Measurements from ENCODE around the gene GSE1.

GRCh38 chr16:85642762-85643358 lies 29.7 kb downstream of the GSE1 start:
- no peak for TF ChIP-seq POLR2A (IDR thresholded peaks at IDR 0.05)
- TF ChIP-seq, protein P1, sequence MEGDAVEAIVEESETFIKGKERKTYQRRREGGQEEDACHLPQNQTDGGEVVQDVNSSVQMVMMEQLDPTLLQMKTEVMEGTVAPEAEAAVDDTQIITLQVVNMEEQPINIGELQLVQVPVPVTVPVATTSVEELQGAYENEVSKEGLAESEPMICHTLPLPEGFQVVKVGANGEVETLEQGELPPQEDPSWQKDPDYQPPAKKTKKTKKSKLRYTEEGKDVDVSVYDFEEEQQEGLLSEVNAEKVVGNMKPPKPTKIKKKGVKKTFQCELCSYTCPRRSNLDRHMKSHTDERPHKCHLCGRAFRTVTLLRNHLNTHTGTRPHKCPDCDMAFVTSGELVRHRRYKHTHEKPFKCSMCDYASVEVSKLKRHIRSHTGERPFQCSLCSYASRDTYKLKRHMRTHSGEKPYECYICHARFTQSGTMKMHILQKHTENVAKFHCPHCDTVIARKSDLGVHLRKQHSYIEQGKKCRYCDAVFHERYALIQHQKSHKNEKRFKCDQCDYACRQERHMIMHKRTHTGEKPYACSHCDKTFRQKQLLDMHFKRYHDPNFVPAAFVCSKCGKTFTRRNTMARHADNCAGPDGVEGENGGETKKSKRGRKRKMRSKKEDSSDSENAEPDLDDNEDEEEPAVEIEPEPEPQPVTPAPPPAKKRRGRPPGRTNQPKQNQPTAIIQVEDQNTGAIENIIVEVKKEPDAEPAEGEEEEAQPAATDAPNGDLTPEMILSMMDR (IDR thresholded peaks at IDR 0.05) = no peak
- no peak for TF ChIP-seq POLR2AphosphoS5 (IDR thresholded peaks at IDR 0.05)

All from breast epithelium (tissue), 3 donors.